Spleen (tissue), 7 donors: ENCODE measurements around the gene OR7C1.

Source experiments
- CTCF ChIP-seq, 11 experiments: fragments of 200-600 bp in 7 of 11; fragments of 450-650 bp in 4 of 11; sonication (generic) in 4 of 11; IDR thresholded peaks in 8 of 11; conservative IDR thresholded peaks in 3 of 11; 1 replicate in 7 of 11; 2 replicates in 4 of 11; pipeline versions ENCODE4 v1.4.0 to v1.8.0; 2016 to 2021; ENCODE audit warnings: antibody characterized with exemption in 11 of 11, inconsistent platforms in 4 of 11, mild to moderate bottlenecking in 1 of 11
- POLR2AphosphoS5 ChIP-seq, 3 donors: sonication (generic); formaldehyde crosslinking; IDR thresholded peaks; one replicate each; pipeline ENCODE4 v1.5.1; 2017; ENCODE audit warnings: antibody characterized with exemption in 3 of 3
- donor health status: DM: no; HTN: no; CAD: no; lungs with moderate emphysema.
- donor health status: DM: no; HTN: no; CAD: no.
- donor health status: DM: no; HTN: no; CAD: no.

GRCh38 chr19:14763497-14764145 lies 71.4 kb downstream of the OR7C1 start:
- TF ChIP-seq CTCF (IDR thresholded peaks at IDR 0.05 in 8 of 11, conservative IDR thresholded peaks at IDR 0.05 in 3 of 11), result no peak
- TF ChIP-seq POLR2AphosphoS5 (IDR thresholded peaks at IDR 0.05), result no peak
